Neuronal stem cell (in vitro differentiated cells): Measurements from ENCODE around the gene DNAAF8.
A peak's percentile ranks its signal among the peaks of the same experiment; 100 is the strongest.

Experiments
- DNase-seq: peaks from one replicate; pipeline ENCODE4 v3.0.0-alpha.2; 2013; ENCODE audit warnings: low spot score
- H2AFZ ChIP-seq: one replicate; pipeline ENCODE4 v1.6.1; 2013; ENCODE audit warnings: mild to moderate bottlenecking, low read length, inconsistent platforms
- H2AK5ac ChIP-seq: 2 replicates; pipeline ENCODE4 v1.6.1; 2013; ENCODE audit warnings: low read depth, mild to moderate bottlenecking, inconsistent platforms, low read length, moderate library complexity, mixed read lengths
- H2BK120ac ChIP-seq: 2 replicates; pipeline ENCODE4 v1.6.1; 2013; ENCODE audit warnings: low read depth, mild to moderate bottlenecking, inconsistent platforms, low read length, moderate library complexity, mixed read lengths
- H2BK12ac ChIP-seq: one replicate; pipeline ENCODE4 v1.6.1; 2013; ENCODE audit warnings: low read length, inconsistent platforms
- H2BK15ac ChIP-seq: 2 replicates; pipeline ENCODE4 v1.6.1; 2013; ENCODE audit warnings: mild to moderate bottlenecking, low read length, inconsistent platforms, mixed read lengths
- H2BK5ac ChIP-seq: one replicate; pipeline ENCODE4 v1.6.1; 2013; ENCODE audit warnings: inconsistent platforms, mild to moderate bottlenecking, low read length, moderate library complexity
- H3K14ac ChIP-seq: one replicate; pipeline ENCODE4 v1.6.1; 2013; ENCODE audit warnings: low read length, inconsistent platforms
- H3K18ac ChIP-seq: 2 replicates; pipeline ENCODE4 v1.6.1; 2013; ENCODE audit warnings: low read length, inconsistent platforms
- H3K23ac ChIP-seq: 2 replicates; pipeline ENCODE4 v1.6.1; 2013; ENCODE audit warnings: low read depth, mild to moderate bottlenecking, mixed read lengths, low read length, inconsistent platforms; ENCODE audit not compliant: poor library complexity
- H3K27ac ChIP-seq: replicated peaks from 3 replicates; pipeline ENCODE4 v1.5.1; 2013; ENCODE audit warnings: low read length, inconsistent platforms
- H3K27me3 ChIP-seq, 3 experiments: 2 replicates each; pipeline ENCODE4 v1.6.1; 2013; ENCODE audit warnings: low read length in 3 of 3, mild to moderate bottlenecking in 2 of 3, inconsistent platforms in 1 of 3, low read depth in 1 of 3, mixed read lengths in 1 of 3, moderate library complexity in 1 of 3; ENCODE audit not compliant: control insufficient read depth in 3 of 3, insufficient read depth in 3 of 3
- H3K36me3 ChIP-seq, 2 donors: replicated peaks in 1 of 2; 2 replicates each; pipeline ENCODE4 v1.6.1; 2013; ENCODE audit warnings: low read length in 2 of 2; ENCODE audit not compliant: control insufficient read depth in 2 of 2, insufficient read depth in 2 of 2
- H3K4ac ChIP-seq: 2 replicates; pipeline ENCODE4 v1.6.1; 2013; ENCODE audit warnings: inconsistent platforms, mild to moderate bottlenecking, low read length, moderate library complexity
- H3K4me1 ChIP-seq, 2 donors: 1 replicate in 1 of 2; 2 replicates in 1 of 2; pipeline ENCODE4 v1.6.1; 2013; ENCODE audit warnings: low read length in 2 of 2, low read depth in 1 of 2; ENCODE audit not compliant: control insufficient read depth in 2 of 2, insufficient read depth in 1 of 2
- H3K4me2 ChIP-seq: one replicate; pipeline ENCODE4 v1.6.1; 2013; ENCODE audit warnings: mild to moderate bottlenecking, low read length, inconsistent platforms; ENCODE audit not compliant: insufficient read depth, poor library complexity, severe bottlenecking
- H3K4me3 ChIP-seq, 2 donors: 2 replicates each; pipeline ENCODE4 v1.5.1; 2013; ENCODE audit warnings: low read length in 2 of 2, mild to moderate bottlenecking in 2 of 2, inconsistent platforms in 1 of 2, moderate library complexity in 1 of 2
- H3K79me1 ChIP-seq: one replicate; pipeline ENCODE4 v1.6.1; 2013; ENCODE audit warnings: low read depth, mild to moderate bottlenecking, inconsistent platforms, low read length, moderate library complexity
- H3K9ac ChIP-seq: one replicate; pipeline ENCODE4 v1.6.1; 2013; ENCODE audit warnings: mild to moderate bottlenecking, low read depth, low read length, inconsistent platforms; ENCODE audit not compliant: poor library complexity
- H3K9me3 ChIP-seq, 2 donors: replicated peaks in 1 of 2; 2 replicates each; pipeline versions ENCODE3 to v1.6.1; 2013; ENCODE audit warnings: low read length in 2 of 2, mild to moderate bottlenecking in 2 of 2, inconsistent platforms in 1 of 2, low read depth in 1 of 2, mixed read lengths in 1 of 2, moderate library complexity in 1 of 2; ENCODE audit not compliant: control insufficient read depth in 2 of 2, insufficient read depth in 1 of 2
- H4K8ac ChIP-seq: one replicate; pipeline ENCODE4 v1.6.1; 2013; ENCODE audit warnings: low read depth, mild to moderate bottlenecking, inconsistent platforms, low read length, moderate library complexity
- H4K91ac ChIP-seq: one replicate; pipeline ENCODE4 v1.6.1; 2013; ENCODE audit warnings: low read length, low read depth, mild to moderate bottlenecking, inconsistent platforms; ENCODE audit not compliant: poor library complexity
- WGBS, 2 donors: extraction: QIAGEN DNeasy Blood & Tissue Kit; methylation state at CpG; one replicate each; pipeline ENCODE4 v1.1.7; 2013; ENCODE audit warnings: missing lambda C conversion rate in 2 of 2, mixed read lengths in 1 of 2; ENCODE audit not compliant: insufficient read length in 2 of 2, insufficient replicate concordance in 1 of 2; ENCODE audit errors: extremely low coverage in 2 of 2; 5-methylcytosine and 5-hydroxymethylcytosine counted together

Gene DNAAF8

GRCh38 chr16:4772351-4772750, 38.0 kb downstream of the DNAAF8 start:
- no peak overlapping the region for H2BK12ac ChIP-seq
- H3K4me3 ChIP-seq, result no peak overlapping the region
- H3K18ac ChIP-seq, result no peak overlapping the region
- H2BK120ac ChIP-seq, result no peak overlapping the region
- H3K4me1 ChIP-seq, result peaks cover 2 to 3% of the 10 kb centered on the region in 2 donors
- no peak overlapping the region for H3K14ac ChIP-seq
- no peak overlapping the region for H2BK5ac ChIP-seq
- H3K9me3 ChIP-seq, result no peaks in the 10 kb centered on the region
- no peak overlapping the region for H3K23ac ChIP-seq
- no CpG with 5 or more reads among the region's 5 CpGs for WGBS, 2 donors
- H2AK5ac ChIP-seq, result no peak overlapping the region
- no peaks in the 10 kb centered on the region for H3K79me1 ChIP-seq
- no peak overlapping the region for H3K4me2 ChIP-seq
- no peak overlapping the region for H3K4ac ChIP-seq
- no peaks in the 10 kb centered on the region for H3K36me3 ChIP-seq
- H2BK15ac ChIP-seq, result no peak overlapping the region
- no peak overlapping the region for H3K27ac ChIP-seq
- no peak overlapping the region for H4K91ac ChIP-seq
- H3K27me3 ChIP-seq, result no peaks in the 10 kb centered on the region
- no peak overlapping the region for H2AFZ ChIP-seq
- H3K9ac ChIP-seq, result no peak overlapping the region
- DNase-seq, result no peak
- no peak overlapping the region for H4K8ac ChIP-seq

- Histone ChIP-seq H3K14ac (no peak overlapping the region), H3K27me3 (no peaks in the 10 kb centered on the region), H3K27ac (no peak overlapping the region), H3K4ac (no peak overlapping the region), H3K23ac (no peak overlapping the region), H3K4me1 (peaks cover 0 to 1% of the 10 kb centered on the region in 2 donors), H2BK15ac (no peak overlapping the region), H2AK5ac (no peak overlapping the region), H3K9me3 (no peaks in the 10 kb centered on the region), H2BK12ac (no peak overlapping the region), H2BK5ac (no peak overlapping the region), H2AFZ (no peak overlapping the region), H3K18ac (peak overlapping the region; percentile 7), H2BK120ac (no peak overlapping the region), H3K36me3 (no peaks in the 10 kb centered on the region), H4K91ac (no peak overlapping the region), H3K4me2 (no peak overlapping the region), H3K9ac (no peak overlapping the region), H3K79me1 (no peaks in the 10 kb centered on the region), H4K8ac (no peak overlapping the region), H3K4me3 (no peak overlapping the region)
- no peak for DNase-seq
- WGBS, 2 donors, result no CpG with 5 or more reads among the region's 13 CpGs
These were observed 40.7 kb downstream of the DNAAF8 start for GRCh38 chr16:4775005-4775404.

- H3K4me1 ChIP-seq, result peaks cover 0 to 1% of the 10 kb centered on the region in 2 donors
- no peaks in the 10 kb centered on the region for H3K27me3 ChIP-seq
- no peak for DNase-seq
- H3K79me1 ChIP-seq, result no peaks in the 10 kb centered on the region
- no peak overlapping the region for H4K8ac ChIP-seq
- no peak overlapping the region for H4K91ac ChIP-seq
- peak overlapping the region in 1 of 2 donors; percentile 4 for H3K4me3 ChIP-seq
- no peak overlapping the region for H2BK12ac ChIP-seq
- no peaks in the 10 kb centered on the region for H3K36me3 ChIP-seq
- H3K18ac ChIP-seq, result no peak overlapping the region
- no peak overlapping the region for H3K27ac ChIP-seq
- WGBS, 2 donors, result no CpG with 5 or more reads among the region's 2 CpGs
- no peak overlapping the region for H2BK15ac ChIP-seq
- no peak overlapping the region for H3K4ac ChIP-seq
- H3K23ac ChIP-seq, result no peak overlapping the region
- H3K9ac ChIP-seq, result no peak overlapping the region
- H2BK5ac ChIP-seq, result no peak overlapping the region
- H2AFZ ChIP-seq, result no peak overlapping the region
- no peak overlapping the region for H3K14ac ChIP-seq
- H3K4me2 ChIP-seq, result no peak overlapping the region
- H2AK5ac ChIP-seq, result no peak overlapping the region
- no peak overlapping the region for H2BK120ac ChIP-seq
- H3K9me3 ChIP-seq, result no peaks in the 10 kb centered on the region
These were observed 41.9 kb downstream of the DNAAF8 start for GRCh38 chr16:4776141-4776705.

- no peak overlapping the region for H2BK120ac ChIP-seq
- no peaks in the 10 kb centered on the region for H3K36me3 ChIP-seq
- H3K23ac ChIP-seq, result no peak overlapping the region
- H3K18ac ChIP-seq, result no peak overlapping the region
- no peak overlapping the region for H3K4me3 ChIP-seq
- no CpG with 5 or more reads among the region's 17 CpGs for WGBS, 2 donors
- H3K14ac ChIP-seq, result no peak overlapping the region
- H2BK12ac ChIP-seq, result no peak overlapping the region
- no peak overlapping the region for H2BK15ac ChIP-seq
- no peak for DNase-seq
- H3K79me1 ChIP-seq, result no peaks in the 10 kb centered on the region
- H4K8ac ChIP-seq, result no peak overlapping the region
- H3K9ac ChIP-seq, result no peak overlapping the region
- no peak overlapping the region for H2AFZ ChIP-seq
- H2BK5ac ChIP-seq, result no peak overlapping the region
- no peak overlapping the region for H3K4ac ChIP-seq
- H4K91ac ChIP-seq, result no peak overlapping the region
- H3K9me3 ChIP-seq, result no peaks in the 10 kb centered on the region
- H3K27me3 ChIP-seq, result no peaks in the 10 kb centered on the region
- no peak overlapping the region for H3K4me2 ChIP-seq
- H3K4me1 ChIP-seq, result peaks cover 0 to 1% of the 10 kb centered on the region in 2 donors
- no peak overlapping the region for H2AK5ac ChIP-seq
- no peak overlapping the region for H3K27ac ChIP-seq
These were observed 43.2 kb downstream of the DNAAF8 start for GRCh38 chr16:4777339-4778049.
